Measurements from ENCODE around the gene CR2.
"Not testable (repeated sequence)": the region's sequence is repeated elsewhere in the genome, so short reads cannot be mapped to it uniquely, and the experiment has no call there.

The CR2 gene

DNA sequence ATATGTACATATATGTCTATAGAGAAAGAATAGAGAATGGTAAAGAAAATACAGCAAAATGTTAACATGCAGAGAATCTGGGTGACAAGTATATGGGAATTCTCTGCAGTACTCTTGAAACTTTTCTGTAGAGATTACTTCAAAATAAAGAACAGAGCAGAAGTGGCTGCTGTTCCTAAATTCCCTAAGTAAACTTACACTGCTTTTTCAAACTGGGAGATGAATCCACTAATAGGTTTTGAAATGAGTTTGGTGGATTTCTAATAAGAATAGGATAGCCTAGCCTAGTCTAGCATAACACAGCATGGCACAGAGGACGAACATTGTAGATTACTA lies 450 bp upstream of the CR2 start:
- DNase-seq, result no peak

DNA sequence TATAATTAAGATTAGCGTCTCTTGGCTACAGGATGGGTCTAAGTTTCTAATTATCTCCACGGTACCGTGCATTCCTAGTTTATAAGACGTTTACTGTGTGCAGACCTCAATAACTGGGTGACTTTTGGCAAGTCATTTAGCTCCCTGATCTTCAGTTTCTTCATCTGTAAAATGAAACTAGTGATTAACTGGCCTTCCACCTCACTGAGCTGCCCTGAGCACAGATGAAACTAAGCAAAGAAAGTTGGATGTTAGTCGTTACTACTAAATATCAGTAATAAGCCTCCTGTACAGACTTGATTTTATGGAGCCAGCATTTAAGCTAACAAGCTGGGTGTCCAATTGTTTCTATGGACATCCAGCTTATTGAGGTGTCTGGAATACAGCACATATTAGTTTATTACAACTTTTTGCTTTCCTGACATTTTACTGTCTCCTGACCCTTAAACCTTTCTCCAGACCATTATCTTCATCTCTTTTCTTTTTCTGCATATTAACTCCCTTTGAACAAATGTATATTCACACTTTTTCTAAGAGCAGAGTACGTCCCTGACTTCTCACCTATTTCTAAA lies 1.1 kb downstream of the CR2 start:
- no peak for DNase-seq

DNA sequence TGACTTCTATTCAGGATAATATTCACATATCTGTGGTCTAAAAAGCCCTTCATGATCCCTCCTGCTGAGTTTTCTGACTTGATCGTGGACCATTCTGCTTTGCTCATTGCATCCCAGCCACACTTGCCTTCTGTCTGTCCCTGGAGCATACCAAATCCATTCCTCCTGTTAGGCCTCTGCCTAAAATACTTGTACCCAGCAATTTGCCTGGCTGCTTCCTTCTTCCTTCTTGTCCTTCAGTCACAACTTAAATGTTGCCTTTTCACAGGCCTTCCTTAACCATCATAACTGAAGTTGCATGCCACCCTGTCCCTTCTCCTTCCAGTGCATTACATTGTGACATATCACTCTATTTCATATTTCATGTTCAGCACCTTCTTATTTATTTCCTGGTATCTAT lies 4.3 kb downstream of the CR2 start:
- no peak for DNase-seq

DNA sequence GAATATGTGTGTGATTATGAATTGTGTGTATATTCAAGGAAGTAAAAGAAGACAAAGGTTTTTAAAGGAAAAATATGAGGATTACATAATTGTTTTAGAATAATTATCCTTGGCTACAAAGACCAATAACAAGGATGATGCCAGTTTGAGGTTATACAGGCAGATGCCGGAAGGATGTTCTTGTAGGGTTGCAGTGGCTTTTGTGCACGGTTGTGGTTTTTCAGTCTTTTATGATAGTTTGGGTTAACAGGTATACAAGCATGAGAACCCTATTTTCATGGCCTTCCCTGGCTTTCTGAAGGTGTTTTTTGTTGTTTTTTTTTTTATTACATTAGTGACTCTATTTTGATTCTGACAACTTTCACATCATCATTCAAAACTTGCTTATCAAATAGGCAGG lies 4.9 kb downstream of the CR2 start:
- no peak for DNase-seq

DNA sequence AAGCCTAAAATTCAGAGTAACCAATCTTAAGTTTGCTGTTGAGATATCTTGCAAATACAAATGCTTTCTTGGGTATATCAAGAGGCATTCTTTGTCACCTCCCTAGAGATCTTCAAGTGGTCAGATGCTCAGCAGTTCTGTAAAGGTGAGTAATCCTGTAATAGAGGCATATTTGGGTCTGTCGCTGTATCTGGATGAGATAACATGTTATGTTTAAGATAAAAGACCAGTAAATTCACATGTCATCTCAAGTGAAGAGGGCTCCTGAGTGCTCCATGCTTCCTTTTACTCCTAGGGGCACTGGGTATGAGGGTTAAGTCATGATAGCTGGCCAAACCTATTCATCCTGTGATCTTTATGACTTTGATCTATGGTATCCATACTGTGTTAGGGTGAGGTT lies 7.5 kb downstream of the CR2 start:
- no peak for DNase-seq

DNA sequence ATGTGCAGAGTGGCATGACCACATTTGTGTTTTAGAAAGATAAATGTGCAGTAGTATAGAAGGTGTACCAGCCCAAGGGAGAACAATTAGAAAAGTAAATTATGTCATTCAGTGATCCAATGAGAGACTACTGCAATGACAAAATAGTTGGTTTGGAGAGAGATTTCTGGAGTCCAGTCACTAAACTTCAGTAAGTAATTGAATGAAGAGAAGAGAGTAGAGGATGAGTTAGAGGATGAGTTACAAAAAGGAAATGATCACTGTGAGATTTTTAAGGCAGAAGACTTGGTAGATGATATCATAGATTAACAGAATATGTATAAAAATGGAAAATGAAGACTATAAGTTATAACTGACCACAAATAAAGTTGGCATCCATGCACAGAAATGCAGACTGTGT lies 8.4 kb downstream of the CR2 start:
- DNase-seq, result no peak

DNA sequence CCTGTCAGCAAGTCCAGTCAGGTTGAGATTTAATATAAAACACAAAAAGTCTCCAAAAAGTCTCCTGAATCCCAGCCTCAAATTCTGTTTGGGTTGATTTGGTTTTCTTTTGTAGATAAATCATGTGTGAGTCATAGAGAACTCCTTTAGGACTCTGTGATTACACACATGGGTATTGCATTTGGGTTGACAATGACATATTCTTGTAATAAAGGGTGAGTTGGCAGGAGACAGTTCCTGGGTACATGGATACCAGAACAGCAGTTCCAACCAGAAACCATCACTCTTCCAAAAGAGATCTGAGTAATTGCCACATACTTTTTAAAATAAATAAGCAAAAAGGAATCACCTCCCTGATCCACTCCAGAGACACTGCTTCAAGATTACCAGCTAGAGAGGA lies 8.9 kb downstream of the CR2 start:
- no peak for DNase-seq

DNA sequence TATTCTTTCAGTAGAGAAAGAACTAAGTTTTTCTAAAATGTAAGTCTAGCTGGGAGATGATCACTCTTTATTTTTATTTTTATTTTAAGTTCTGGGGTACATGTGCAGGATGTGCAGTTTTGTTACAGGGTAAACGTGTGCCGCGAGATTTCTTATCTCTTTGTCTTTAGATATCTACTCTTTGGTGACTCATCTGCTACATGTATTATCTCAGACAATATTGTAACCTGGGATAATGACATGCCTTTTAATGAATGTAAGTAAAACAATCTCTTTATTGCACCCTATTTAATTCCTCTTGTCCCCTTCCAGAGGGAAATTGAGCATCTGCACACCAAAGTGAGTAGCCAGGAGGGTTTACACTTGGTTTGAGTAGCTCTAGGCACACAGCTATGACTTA lies 9.4 kb downstream of the CR2 start:
- no peak for DNase-seq

DNA sequence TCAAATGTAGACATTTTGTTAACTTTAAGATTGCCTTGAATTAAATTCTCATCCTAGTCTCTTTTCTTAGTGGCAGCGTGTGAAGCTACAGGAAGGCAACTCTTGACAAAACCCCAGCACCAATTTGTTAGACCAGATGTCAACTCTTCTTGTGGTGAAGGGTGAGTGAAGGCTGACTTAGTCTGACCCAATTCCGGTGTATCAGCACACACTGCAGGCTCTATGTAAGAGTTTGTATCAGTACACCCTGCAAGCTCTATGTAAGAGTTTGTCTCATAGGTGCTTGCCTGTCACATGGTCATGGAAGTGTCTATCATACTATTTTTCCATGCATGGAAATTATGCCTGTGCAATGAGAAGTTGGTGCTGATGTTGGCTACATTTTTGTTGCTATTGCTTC lies 16.8 kb downstream of the CR2 start:
- no peak for DNase-seq

DNA sequence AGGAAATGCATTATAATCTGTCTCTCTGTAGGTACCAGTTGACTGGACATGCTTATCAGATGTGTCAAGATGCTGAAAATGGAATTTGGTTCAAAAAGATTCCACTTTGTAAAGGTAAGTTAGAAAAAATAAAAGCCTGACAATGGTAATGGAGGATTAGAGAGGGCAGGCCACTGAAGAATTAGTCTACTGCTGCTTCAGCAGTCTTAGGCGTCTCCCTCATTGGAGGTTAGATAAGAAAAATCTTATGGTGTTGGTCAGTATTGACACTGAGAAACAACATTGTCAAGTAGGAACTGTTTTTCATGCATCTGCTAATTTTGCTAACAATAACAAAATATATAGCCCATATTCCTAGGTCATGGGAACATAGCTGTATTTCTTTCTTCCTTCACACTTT lies 20.1 kb downstream of the CR2 start:
- no peak for DNase-seq

DNA sequence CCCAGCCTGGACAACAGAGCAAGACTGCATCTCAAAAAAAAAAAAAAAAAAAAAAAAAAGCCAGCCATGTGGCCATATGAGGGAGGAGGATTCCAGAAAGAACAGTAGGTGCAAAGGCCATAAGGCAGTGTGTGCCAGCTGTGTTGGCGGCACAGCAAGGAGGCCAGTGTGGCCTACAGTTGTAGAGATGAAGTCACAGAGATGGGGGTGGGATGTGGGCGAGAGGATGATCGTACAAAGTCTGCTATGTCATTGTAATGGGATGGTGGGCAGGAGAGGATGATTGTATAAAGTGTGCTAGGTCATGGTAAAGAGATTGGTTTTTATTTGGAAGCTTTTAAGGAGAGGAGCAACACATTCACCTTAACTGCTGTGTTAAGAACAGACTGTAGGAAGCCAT lies 32.1 kb downstream of the CR2 start:
- DNase-seq, result no peak

DNA sequence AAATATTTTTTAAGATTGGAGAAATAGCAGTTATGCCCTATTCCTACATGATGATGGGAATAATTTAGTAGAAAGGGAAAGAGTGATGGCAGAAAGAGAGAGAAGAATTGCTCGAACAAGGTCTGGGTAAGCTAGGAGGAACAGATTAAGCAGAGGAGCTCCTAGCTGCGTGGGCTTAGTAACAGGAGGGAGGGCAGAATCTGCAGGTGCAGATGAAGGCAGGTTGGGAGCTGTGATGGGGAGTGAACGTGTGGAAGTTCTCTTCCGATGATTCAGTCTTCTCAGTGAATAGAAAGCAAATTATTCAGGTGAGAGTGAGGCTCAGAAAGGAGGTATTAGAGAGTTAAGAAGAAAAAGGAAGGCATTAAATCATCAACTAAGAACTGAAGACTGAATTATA lies 33.5 kb downstream of the CR2 start:
- no peak for DNase-seq

DNA sequence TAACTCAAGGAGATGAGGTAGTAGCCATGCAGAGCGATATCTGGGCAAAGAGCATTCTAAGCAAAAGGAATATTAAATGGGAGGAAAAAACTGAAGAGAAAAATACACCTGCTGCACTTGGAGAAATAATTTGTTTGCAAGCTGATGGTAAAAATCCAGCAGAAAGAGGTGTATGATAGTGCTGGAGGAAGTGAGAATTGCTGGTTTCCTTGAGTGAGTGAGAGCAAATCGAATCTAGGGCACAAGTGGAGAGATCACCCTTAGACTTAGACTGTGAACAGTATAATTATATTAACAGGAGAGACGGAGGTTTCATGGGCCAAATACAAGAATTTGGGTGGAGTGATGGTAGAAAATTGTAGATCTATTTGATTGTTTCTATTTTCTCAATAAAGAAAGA lies 39.1 kb downstream of the CR2 start:
- no peak for DNase-seq

DNA sequence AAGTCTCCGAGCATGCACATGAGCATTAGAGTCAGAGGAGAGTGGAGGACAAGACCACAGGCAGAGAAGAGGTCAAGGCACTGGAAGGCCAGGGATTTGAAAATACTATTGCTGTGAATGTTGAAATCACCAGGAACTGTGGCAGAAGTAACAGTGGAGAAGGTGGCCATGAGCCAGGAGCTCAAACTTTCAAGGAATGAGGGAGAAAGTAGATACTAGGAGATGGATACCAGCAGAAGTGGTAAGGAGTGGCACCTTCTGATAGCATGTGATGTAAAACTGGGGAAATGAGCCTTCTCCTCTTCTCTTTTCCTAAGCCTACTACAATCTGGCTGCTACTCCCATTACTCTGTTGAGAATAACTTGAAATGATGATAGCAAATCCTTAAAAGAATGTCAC lies 40.0 kb downstream of the CR2 start:
- no peak for DNase-seq

DNA sequence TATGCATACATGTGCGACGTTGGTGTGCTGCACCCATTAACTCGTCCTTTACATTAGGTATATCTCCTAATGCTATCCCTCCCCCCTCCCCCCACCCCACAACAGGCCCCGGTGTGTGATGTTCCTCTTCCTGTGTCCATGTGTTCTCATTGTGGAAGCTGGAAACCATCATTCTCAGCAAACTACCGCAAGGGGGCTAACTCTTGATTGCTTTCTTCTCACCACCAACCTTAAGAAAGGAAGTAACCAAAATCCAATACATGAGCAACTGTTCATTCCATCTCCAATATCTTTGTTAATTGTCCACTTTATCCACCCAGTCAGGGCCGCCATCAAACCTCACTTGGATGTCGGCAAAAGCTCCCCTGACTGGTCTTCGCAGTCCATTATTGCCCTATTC lies 41.2 kb downstream of the CR2 start:
- DNase-seq, result not testable (repeated sequence)

DNA sequence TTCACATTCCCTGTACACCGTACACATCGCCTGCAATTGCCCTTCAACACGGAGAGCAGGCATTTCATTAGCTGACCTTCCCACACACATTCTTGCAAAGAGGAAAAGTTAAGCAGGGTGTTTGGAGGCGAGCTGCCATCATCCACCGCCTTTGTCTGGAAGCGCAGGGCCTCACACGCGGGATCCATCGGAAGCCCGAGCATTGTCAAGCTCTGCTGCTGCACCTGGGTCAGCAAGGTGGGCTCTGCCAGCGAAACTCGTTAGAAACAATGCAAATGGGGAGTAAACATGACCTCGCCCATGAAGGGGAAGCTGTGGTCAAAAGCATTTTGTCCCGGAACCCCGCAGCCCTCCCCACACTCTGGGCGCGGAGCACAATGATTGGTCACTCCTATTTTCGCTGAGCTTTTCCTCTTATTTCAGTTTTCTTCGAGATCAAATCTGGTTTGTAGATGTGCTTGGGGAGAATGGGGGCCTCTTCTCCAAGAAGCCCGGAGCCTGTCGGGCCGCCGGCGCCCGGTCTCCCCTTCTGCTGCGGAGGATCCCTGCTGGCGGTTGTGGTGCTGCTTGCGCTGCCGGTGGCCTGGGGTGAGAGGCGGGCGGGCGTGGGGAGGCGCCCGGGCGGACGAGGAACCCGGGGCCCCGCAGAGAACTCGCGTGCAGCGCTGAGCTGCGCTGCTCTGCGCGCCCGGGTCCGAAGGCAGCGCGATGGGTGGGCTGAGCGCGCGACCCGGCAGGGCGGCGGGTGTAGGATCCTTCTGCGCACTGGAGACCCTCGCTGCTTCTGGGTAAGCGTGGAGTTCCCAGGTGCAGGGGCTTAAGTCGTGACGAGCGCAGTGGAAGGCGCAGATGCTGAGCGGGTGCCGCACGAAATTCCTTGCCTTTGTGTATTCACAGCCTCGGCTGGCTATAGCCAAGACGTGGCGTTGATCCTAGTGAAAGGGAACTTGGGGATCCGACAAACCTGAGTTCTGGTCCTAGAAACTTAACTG lies 42.0 kb downstream of the CR2 start, which contains the start of gene CR1:
Gene CR1, plus strand, starts transcription at position 357 of the 992 bp plus-strand sequence. Its CDS starts 111 bp downstream, at position 468.
- no peak for DNase-seq

DNA sequence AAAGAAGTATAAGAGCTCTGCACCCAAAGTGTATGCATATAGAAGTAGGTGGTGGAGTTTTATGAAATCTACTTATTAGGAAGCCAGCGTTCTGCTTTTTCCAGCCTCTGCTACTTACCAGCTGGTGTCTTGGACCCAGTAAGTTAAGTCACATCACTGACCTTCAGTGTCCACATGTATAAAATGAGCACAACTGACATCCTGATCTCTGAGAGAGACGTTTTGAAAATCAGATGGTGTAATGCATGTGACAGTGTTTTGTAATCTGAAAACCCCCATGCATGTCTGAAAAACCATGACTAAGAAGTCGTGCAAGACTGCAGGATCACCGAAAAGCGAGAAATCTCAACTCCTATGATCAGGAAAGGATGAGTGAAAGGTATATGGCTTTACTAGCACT lies 43.8 kb downstream of the CR2 start:
- DNase-seq, result no peak

DNA sequence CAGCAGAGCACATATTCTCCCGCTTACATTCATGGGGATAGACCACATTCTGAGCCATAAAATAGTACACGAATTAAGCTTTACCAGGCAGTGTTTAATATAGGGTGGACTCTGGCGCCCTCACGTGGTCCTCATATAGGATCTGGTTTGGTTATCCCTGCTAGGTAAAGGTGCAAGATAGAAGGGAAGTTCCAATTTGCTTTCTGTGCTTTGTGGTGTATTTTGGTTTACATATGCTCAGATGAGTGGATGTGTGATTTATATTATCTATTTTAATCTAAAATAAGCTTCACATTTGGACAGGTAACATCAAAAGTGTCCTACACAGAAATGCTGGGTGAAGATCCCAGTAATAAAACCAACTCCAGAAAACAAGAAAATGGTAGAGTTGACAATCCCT lies 45.4 kb downstream of the CR2 start:
- peak in 3 of 4 experiments; percentile 10 to 19 (median 10) for DNase-seq

DNA sequence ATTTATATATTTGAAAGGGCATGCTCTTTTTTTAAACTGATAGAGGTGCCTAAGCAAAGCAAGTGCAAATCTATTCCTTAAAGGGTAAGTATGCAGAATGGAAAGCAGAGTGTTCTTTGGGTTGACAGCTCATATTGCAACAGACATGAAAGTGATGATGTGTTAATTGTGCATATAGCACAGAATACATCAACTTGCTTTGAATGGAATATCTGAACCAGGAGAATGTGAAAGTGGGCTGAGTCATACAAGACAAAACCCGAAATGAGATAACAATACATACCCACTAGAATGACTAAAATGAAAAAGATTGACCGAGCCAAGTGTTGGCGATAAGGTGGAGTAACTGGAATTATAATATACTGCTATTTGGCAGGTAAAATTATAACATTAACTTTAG lies 46.2 kb downstream of the CR2 start:
- no peak for DNase-seq

DNA sequence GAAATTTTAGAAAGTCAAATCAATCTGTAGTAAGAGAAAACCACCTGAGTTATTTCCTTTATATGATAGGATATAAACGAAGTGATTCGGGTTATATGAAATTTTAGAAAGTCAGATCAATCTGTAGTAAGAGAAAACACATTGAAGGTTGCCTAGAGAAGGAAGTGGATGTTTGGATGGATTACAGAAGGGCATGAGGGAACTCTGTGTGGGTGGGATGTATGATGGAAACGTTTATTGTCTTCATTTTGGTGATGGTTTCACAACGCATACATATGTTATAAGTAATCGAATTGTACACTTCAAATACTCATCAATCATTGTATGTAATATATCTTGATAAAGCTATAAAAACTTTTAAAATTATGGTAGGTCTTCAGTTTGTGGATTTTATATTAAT lies 46.9 kb downstream of the CR2 start:
- no peak for DNase-seq

DNA sequence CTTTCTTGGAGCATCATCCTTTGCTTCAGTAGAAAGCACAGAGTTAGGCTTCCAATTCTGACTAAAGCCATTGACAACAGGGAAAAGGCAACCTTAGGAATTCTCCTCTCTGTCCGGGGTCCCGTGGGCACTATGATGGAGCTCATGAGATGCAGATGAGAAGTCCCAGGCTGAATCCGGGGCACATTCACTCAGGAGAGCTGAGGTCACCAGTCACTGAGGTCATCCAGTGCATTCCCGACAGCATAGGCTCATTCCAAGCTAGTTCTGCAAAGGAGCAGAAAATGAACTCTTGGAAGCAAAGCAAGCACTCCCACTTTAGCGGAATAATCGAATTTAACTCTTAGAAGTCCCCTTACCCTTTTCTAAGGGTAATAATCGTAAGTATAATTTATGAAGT lies 48.6 kb downstream of the CR2 start:
- DNase-seq, result no peak

DNA sequence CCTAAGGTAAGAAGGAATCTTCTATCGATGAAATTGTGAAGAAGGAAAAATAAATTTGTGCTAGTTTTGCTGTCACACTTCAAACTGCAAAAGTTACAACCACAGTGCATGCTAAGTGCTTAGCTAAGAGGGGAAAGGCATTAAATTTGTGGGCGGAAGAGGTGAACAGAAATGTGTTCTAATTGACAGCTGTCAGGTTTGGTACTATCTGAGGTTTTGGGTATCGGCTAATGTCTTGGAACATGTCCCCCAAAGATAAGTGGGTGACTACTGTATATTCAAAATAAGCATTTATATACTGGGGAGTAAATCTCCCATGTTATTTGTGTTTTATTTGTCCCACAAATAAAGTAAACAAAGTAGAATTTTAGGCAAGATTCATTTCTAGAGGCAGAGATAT lies 49.8 kb downstream of the CR2 start:
- no peak for DNase-seq

DNA sequence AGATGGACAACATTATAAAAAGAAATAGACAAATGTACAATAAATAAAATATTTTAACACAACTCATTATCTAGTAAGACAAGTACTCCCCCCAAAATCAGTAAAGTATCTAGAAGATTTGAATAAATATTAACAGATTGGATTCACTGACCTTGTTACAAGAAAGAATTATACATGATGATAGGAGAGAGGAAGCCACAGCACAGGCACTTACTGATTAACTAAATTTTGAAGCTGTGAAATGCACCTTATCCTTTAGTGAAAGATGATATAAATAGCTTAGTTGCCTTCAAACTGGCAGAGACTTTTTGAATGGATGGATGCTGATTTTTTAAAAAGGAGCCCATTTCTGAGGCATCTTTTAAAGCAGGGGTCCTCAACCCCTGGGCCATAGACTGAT lies 50.3 kb downstream of the CR2 start:
- no peak for DNase-seq

DNA sequence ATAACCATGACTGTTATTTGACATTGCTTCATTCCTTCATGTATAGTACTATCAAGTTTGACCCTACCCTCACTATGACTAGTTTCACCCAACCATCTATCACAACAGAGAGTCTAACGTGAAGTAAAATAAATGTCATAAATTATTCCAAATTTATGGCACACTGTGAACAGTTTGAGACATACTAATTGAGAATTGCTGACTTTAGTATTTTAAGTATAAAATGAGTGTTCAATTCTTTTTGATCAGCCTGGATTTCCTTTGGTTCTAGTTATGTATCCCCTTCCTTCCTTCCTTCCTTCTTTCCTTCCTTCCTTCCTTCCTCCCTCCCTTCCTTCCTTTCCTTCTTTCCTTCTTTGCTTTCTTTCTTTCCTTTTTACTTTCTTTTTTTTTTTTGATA lies 56.3 kb downstream of the CR2 start:
- no peak for DNase-seq

DNA sequence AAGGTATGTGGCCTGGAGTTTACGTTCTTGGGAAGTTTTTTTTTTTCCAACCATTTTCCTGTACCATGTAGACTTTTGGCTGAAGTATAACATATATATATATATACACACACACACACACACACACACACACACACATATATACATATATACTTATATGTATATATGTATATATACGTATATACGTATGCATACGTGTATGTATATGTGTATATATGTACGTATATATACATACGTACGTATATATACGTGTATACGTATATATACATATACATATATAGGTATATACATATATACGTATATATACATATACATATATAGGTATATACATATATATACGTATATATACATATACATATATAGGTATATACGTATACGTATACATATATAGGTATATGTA lies 60.8 kb downstream of the CR2 start:
- no peak for DNase-seq

Measured in activated CD4-positive, CD25-positive, alpha-beta regulatory T cell (primary cell).